Lung (tissue), 12 donors: ENCODE data around the gene PDZD2. TPM values are rescaled to one million over a fixed set of nuclear protein-coding genes. Genes with fewer than 3 reads are reported as not detected.

ENCODE experiments used
- ATAC-seq: fragments of 200-7000 bp; cut with Tn5 transposase; one replicate; pipeline ENCODE4 v1.9.1; 2020; ENCODE audit warnings: moderate number of reproducible peaks; ENCODE audit not compliant: insufficient read depth, low FRiP score
- DNase-seq, 3 donors: peaks; one replicate each; pipeline ENCODE4 v3.0.0-alpha.2; 2013 to 2017
- H3K27ac ChIP-seq, 2 donors: one replicate each; pipeline ENCODE4 v1.5.1; 2013; ENCODE audit warnings: mild to moderate bottlenecking in 2 of 2, moderate library complexity in 2 of 2, control low read depth in 1 of 2, inconsistent platforms in 1 of 2, low read depth in 1 of 2, low read length in 1 of 2
- H3K27me3 ChIP-seq, 3 donors: one replicate each; pipeline ENCODE4 v1.5.1; 2013; ENCODE audit warnings: low read length in 2 of 3; ENCODE audit not compliant: control insufficient read depth in 3 of 3, insufficient read depth in 3 of 3
- H3K36me3 ChIP-seq, 4 donors: one replicate each; pipeline ENCODE4 v1.5.1; 2013; ENCODE audit warnings: low read length in 4 of 4, mild to moderate bottlenecking in 1 of 4, moderate library complexity in 1 of 4; ENCODE audit not compliant: control insufficient read depth in 4 of 4, insufficient read depth in 4 of 4
- H3K4me1 ChIP-seq, 5 donors: one replicate each; pipeline ENCODE4 v1.5.1; 2013; ENCODE audit warnings: low read length in 5 of 5, mild to moderate bottlenecking in 2 of 5, moderate library complexity in 1 of 5; ENCODE audit not compliant: control insufficient read depth in 5 of 5, insufficient read depth in 5 of 5
- H3K4me3 ChIP-seq: one replicate; pipeline ENCODE4 v1.5.1; 2013; ENCODE audit warnings: mild to moderate bottlenecking, control low read depth, moderate library complexity
- H3K9ac ChIP-seq, 2 donors: one replicate each; pipeline ENCODE4 v1.5.1; 2013; ENCODE audit warnings: low read length in 2 of 2, control low read depth in 1 of 2; ENCODE audit not compliant: insufficient read depth in 1 of 2
- H3K9me3 ChIP-seq, 4 donors: one replicate each; pipeline ENCODE4 v1.5.1; 2013; ENCODE audit warnings: low read length in 3 of 4, mild to moderate bottlenecking in 1 of 4, moderate library complexity in 1 of 4; ENCODE audit not compliant: control insufficient read depth in 4 of 4, insufficient read depth in 3 of 4
- CTCF ChIP-seq: IDR thresholded peaks from 2 replicates; pipeline ENCODE4 v1.5.1; 2012; ENCODE audit warnings: mild to moderate bottlenecking; ENCODE audit errors: control extremely low read depth, extremely low read depth
- WGBS, 2 donors: extraction: QIAGEN DNeasy Blood & Tissue Kit; methylation state at CpG; one replicate each; pipeline ENCODE4 v1.1.7; 2013; 5-methylcytosine and 5-hydroxymethylcytosine counted together
- polyA plus RNA-seq, 2 donors: library from polyadenylated mRNA; stranded (reverse); fragments of 200-250 nt; gene quantifications; one replicate each; pipeline ENCODE4 v1.2.1, GENCODE V29; 2013
- total RNA-seq, 2 donors: library from RNA; depleted of rRNA in 1 of 2; stranded (reverse); fragments of >200 nt in 1 of 2; gene quantifications; one replicate each; pipeline ENCODE4 v1.2.1, GENCODE V29; 2014 to 2021
- donor health status: control.
- donor health status: control.
- donor health status: Bipolar disorder and iron deficiency.
- donor health status: healthy.
- donor health status: DM: yes; HTN: yes; CAD: no.

Gene PDZD2
- total and polyA plus RNA-seq, 4 donors = 9.2 to 56.3 (median 24.8) TPM

- TF ChIP-seq CTCF = no peak
- H3K9ac ChIP-seq = no peak overlapping the region
- peaks cover 0 to 2% (median 0%) of the 10 kb centered on the region in 4 donors for H3K9me3 ChIP-seq
- ATAC-seq = no peak
- H3K4me1 ChIP-seq = peaks cover 0 to 6% (median 2%) of the 10 kb centered on the region in 5 donors
- WGBS, 2 donors = 70% methylated on average over 11 of the region's 11 CpGs
- no peak for DNase-seq
- H3K27ac ChIP-seq = no peak overlapping the region
- no peaks in the 10 kb centered on the region for H3K36me3 ChIP-seq
- no peaks in the 10 kb centered on the region for H3K27me3 ChIP-seq
- H3K4me3 ChIP-seq = no peak overlapping the region
Measured at GRCh38 chr5:31758803-31759425, 120.0 kb downstream of the PDZD2 start.

GRCh38 chr5:31759925-31760324 lies 121.0 kb downstream of the PDZD2 start:
- H3K36me3 ChIP-seq = no peaks in the 10 kb centered on the region
- DNase-seq = no peak
- peaks cover 0 to 3% (median 1%) of the 10 kb centered on the region in 5 donors for H3K4me1 ChIP-seq
- no peak overlapping the region for H3K27ac ChIP-seq
- 62 to 85% methylated on average over 2 of the region's 2 CpGs for WGBS, 2 donors
- H3K9me3 ChIP-seq = peaks cover 0 to 2% (median 0%) of the 10 kb centered on the region in 4 donors
- peaks cover 0 to 2% (median 0%) of the 10 kb centered on the region in 3 donors for H3K27me3 ChIP-seq
- no peak for TF ChIP-seq CTCF
- no peak overlapping the region for H3K4me3 ChIP-seq
- peak; percentile 40 for ATAC-seq
- no peak overlapping the region for H3K9ac ChIP-seq

- H3K27ac ChIP-seq = no peak overlapping the region
- peaks cover 0 to 2% (median 0%) of the 10 kb centered on the region in 5 donors for H3K4me1 ChIP-seq
- no peak overlapping the region for H3K9ac ChIP-seq
- no peak overlapping the region for H3K4me3 ChIP-seq
- no peak for DNase-seq
- TF ChIP-seq CTCF = no peak
- H3K36me3 ChIP-seq = no peaks in the 10 kb centered on the region
- peaks cover 0 to 2% (median 0%) of the 10 kb centered on the region in 3 donors for H3K27me3 ChIP-seq
- ATAC-seq = no peak
- 75 to 89% methylated on average over 5 of the region's 5 CpGs for WGBS, 2 donors
- H3K9me3 ChIP-seq = peaks cover 0 to 2% (median 0%) of the 10 kb centered on the region in 4 donors
Measured at GRCh38 chr5:31761877-31762276, 122.9 kb downstream of the PDZD2 start.
